Measurements from ENCODE around the gene TNKS1BP1.

DNA sequence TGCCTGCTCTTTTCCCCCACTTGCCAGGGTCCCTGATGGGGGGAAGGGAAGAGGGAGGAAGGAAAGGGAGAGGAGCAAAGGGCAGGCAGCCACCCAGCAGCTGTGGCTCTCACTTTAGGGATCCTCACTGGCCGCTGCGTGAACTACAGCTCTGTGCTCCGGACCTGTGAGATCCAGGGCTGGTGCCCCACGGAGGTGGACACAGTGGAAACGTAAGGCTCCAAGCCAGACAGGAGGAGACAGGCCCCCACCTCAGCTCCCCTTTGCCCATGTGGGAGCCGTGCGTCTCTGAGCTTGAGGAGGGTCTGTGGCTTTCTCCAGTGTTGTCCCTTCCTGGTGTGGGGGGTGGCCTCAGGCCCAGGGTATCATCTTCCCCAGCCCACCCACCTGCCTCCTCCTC, 23.3 kb upstream of the TNKS1BP1 start:
- no peak for TF ChIP-seq POLR2A (IDR thresholded peaks at IDR 0.05)
- TF ChIP-seq, protein P1, sequence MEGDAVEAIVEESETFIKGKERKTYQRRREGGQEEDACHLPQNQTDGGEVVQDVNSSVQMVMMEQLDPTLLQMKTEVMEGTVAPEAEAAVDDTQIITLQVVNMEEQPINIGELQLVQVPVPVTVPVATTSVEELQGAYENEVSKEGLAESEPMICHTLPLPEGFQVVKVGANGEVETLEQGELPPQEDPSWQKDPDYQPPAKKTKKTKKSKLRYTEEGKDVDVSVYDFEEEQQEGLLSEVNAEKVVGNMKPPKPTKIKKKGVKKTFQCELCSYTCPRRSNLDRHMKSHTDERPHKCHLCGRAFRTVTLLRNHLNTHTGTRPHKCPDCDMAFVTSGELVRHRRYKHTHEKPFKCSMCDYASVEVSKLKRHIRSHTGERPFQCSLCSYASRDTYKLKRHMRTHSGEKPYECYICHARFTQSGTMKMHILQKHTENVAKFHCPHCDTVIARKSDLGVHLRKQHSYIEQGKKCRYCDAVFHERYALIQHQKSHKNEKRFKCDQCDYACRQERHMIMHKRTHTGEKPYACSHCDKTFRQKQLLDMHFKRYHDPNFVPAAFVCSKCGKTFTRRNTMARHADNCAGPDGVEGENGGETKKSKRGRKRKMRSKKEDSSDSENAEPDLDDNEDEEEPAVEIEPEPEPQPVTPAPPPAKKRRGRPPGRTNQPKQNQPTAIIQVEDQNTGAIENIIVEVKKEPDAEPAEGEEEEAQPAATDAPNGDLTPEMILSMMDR (IDR thresholded peaks at IDR 0.05) = no peak
- no peak for TF ChIP-seq EP300 (IDR thresholded peaks at IDR 0.05)
